HG02610 (cell line): ENCODE results near the gene PLXNB3.

ENCODE experiments used
- ATAC-seq: cut with Tn5 transposase; IDR thresholded peaks from one replicate; pipeline ENCODE4 v1.9.1; 2021; ENCODE audit warnings: mild to moderate bottlenecking, moderate library complexity; ENCODE audit not compliant: unreplicated experiment

The PLXNB3 gene

DNA sequence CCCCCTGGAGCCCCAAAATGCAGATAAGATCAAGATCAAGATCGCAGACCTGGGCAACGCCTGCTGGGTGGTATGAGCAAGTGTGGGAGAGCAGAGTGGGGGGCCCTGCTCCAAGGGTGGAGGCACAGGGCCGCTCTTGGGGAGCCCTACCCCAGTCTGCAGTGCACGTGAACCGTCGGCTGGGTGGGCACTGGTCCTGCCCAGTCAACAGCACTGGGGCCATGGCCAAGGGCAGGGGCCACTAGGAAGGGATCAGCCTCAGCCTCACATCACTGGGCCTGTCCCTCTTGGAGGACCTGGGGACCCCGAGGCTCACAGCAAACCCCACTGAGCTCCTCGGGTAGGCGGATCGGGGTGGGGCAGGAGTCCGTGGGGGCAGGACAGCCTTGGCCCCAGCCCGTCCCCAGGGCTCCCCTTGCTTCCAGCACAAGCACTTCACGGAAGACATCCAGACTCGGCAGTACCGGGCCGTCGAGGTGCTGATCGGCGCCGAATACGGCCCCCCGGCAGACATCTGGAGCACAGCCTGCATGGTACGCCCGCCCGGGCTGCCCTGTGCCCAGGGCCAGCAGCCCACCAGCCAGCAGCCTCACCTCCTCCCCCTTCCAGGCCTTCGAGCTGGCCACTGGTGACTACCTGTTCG, 20.4 kb downstream of the PLXNB3 start:
- ATAC-seq, result no peak

DNA sequence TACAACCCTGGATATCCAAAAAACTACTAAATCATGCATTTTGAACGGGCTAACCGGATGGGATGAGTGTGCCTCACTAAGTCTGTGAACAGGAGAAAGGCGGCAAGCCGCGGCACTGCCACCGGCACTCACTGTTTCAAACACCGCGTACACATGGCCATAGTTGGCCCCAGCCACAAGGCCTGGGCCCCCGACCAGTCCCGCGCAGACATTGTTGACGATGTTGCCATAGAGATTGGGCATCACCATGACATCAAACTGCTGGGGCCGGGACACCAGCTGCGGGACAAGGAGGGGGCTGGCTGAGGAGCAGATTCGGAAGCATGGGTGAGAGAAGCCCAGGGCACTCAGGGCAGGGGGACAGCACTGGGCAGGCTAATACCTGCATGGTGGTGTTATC, 22.6 kb downstream of the PLXNB3 start:
- ATAC-seq, result no peak

GRCh38 chrX:153789654-153790053, 25.6 kb downstream of the PLXNB3 start:
- ATAC-seq, result no peak

GRCh38 chrX:153791104-153791852, 27.2 kb downstream of the PLXNB3 start:
- ATAC-seq, result no peak

GRCh38 chrX:153792368-153792767, 28.3 kb downstream of the PLXNB3 start:
- ATAC-seq, result no peak

GRCh38 chrX:153793291-153793690, 29.2 kb downstream of the PLXNB3 start:
- ATAC-seq, result no peak

- ATAC-seq, result peak; percentile 94
These were observed 30.2 kb downstream of the PLXNB3 start, which contains the start of the genes IDH3G and SSR4 for GRCh38 chrX:153794018-153794896. Gene IDH3G, minus strand, starts transcription at chrX:153794375. Its CDS starts 49 bp downstream, at chrX:153794326. Gene SSR4, plus strand, starts transcription at chrX:153794668. Its CDS starts 20 bp downstream, at chrX:153794688.

- ATAC-seq, result no peak
These were observed 31.1 kb downstream of the PLXNB3 start for GRCh38 chrX:153794897-153795816.

- no peak for ATAC-seq
These were observed 33.5 kb downstream of the PLXNB3 start for GRCh38 chrX:153797415-153798015.

- ATAC-seq, result no peak
These were observed 35.3 kb downstream of the PLXNB3 start for GRCh38 chrX:153799326-153799725.

DNA sequence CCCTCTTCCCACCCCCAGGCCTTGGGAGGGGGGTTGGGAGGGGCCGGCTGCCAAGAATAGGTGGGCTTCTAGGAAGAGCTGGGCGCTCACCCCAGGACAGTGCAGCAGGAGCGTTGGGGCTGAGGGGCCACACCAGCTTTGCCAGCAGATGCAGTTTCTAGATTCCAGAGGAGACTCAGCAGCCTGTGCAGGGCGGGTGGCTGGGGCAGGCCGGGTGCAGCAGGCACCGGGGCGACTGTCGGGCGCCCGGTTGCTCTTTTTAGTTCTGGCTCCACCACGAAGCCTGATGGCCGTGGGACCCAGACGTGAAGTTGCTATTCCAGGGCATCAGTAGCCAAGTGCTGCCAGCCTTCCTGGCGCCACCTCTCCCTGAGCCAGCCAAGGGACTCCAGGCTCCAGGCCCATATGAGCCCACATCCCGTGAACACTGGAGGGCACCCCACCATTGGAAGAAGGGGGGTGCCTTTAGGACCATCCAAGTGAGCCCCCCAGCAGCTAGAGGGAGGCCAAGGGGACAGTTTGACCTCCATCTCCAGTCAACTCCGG, 36.2 kb downstream of the PLXNB3 start:
- ATAC-seq, result no peak

GRCh38 chrX:153800746-153801145, 36.7 kb downstream of the PLXNB3 start:
- no peak for ATAC-seq

DNA sequence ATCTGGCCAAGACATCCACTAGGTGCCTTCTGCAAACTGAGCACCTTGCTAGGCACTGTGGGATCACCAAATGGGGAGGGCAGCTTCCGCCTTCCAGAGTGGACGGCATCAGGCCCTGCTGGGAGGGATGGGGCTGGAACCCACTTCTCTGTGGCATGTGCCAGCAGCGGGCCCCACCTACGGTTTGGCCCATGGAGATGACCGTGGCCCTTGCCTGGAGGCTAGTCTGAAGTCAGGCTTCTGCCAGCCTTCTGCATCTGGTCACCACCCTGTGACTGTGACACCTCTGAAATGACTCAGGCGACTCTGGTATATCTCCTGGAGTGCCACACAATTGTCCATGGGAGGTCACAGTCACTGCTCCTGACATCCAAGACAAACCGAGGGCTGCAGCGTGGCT, 37.6 kb downstream of the PLXNB3 start:
- no peak for ATAC-seq

DNA sequence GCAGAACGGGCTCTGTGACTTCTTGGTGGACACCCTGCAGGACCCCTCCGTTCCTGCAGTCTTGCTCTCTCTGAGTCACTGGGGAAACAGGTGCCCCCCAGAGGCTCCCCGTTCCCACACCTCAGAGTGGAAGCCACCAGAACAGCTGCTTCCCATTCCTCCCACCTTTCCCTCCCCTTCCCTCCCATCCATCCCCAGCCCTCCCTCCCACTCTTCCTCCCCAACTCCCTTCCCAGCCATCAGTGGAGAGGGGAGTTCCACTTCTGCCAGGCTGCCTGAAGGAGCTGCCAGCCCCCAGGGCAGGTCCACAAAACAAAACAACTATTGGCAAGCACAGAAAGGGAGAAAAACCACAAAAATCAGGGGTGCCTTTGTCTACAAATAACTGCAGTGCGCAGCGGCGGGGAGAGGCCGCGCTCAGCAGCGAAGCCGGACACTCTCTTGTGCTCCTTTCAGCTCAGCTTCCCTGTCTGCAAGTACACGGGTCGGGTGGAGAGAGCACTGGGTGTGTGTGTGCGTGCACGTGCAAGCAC, 38.5 kb downstream of the PLXNB3 start:
- no peak for ATAC-seq

- ATAC-seq, result no peak
These were observed 39.4 kb downstream of the PLXNB3 start for GRCh38 chrX:153803211-153804099.

DNA sequence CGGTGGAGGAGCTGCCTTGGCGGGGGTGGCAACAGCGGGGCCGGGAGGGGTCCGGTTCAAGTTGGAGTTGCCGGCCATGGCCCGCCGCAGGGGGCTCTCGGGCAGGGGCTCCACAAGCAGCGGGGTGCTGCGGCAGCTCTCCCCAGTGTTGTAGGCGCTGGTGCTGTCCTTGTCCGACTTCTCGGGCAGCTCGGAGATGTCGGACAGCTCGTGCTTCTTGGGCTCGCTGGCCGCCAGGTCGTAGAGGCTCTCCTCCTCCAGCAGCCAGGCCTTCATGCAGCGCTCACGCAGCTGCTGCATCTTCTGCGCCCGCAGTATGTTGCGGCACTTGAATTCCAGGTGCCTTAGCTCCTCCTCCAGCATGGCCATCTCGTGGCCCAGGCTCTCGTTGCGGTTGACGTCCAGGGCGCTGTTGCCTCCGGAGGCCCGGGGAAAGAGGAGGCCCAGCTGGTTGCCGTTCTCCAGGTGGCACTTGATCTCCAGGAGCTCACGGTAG, 40.1 kb downstream of the PLXNB3 start:
- ATAC-seq, result no peak

DNA sequence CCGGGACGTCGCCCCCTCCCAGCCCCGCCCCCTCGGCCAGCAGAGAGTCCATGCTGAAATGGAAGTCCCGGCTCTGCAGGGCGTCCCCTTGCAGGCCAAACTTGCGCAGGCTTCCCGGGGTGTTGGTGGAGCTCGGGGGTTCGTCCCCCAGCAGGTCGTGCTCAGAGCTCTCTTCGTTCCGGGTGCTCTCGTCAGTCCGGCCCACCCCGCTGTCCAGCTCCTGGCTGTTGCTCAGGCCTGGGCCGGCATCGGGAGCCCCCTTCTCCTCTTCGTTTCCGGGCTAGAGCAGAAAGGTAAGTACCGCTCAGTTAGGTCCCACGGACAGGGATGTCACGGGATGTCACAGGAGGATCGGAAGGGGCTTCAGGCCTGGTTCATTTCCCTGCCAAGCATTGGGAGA, 40.6 kb downstream of the PLXNB3 start:
- no peak for ATAC-seq

GRCh38 chrX:153805436-153805835, 41.4 kb downstream of the PLXNB3 start:
- ATAC-seq, result no peak
